Measurements from ENCODE around the gene GRIA3.

DNA sequence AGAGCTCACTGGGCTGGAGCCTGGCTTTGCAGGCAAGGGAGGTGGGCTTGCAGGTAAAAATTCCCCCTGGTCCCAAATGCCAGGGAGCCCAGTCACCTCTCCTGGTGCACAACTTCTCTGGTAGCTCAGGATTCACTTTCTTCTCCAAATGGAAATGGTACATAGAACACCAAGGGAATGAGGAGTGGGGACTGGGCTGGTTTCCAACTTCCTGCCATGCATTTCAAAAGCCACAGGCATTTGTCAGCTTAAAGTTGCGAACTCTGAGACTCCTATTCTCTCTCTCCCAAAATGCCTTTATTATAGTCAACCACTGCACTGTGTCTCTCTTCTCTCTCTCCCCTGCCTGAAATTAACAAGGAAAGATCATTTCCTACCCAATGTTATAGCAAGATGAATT, 177.3 kb downstream of the GRIA3 start:
- no peak for TF ChIP-seq CTCF (conservative IDR thresholded peaks at IDR 0.05 in 1 of 2, IDR thresholded peaks at IDR 0.05 in 1 of 2; ENCODE audit: low read depth in 1 of 2, low read length in 2 of 2)
- TF ChIP-seq EZH2 (IDR thresholded peaks at IDR 0.05; ENCODE audit: low read length, missing control alignments), result no peak

Data from fibroblast of lung (primary cell).